ENCODE results near the gene CDC7.

- TF ChIP-seq ZNF384 (IDR thresholded peaks at IDR 0.05) (no peak), PKNOX1 (IDR thresholded peaks at IDR 0.05) (no peak), BHLHE40 (IDR thresholded peaks at IDR 0.05; ENCODE audit: borderline replicate concordance) (no peak), TARDBP (IDR thresholded peaks at IDR 0.05) (no peak), SP1 (IDR thresholded peaks at IDR 0.05) (no peak), HDGF (IDR thresholded peaks at IDR 0.05; ENCODE audit: borderline replicate concordance) (no peak)
Observed at GRCh38 chr1:91555074-91555730, 54.6 kb downstream of the CDC7 start.
